ENCODE results near the gene CYREN.
"Not testable (repeated sequence)": the region's sequence is repeated elsewhere in the genome, so short reads cannot be mapped to it uniquely, and the experiment has no call there.

Gene CYREN

DNA sequence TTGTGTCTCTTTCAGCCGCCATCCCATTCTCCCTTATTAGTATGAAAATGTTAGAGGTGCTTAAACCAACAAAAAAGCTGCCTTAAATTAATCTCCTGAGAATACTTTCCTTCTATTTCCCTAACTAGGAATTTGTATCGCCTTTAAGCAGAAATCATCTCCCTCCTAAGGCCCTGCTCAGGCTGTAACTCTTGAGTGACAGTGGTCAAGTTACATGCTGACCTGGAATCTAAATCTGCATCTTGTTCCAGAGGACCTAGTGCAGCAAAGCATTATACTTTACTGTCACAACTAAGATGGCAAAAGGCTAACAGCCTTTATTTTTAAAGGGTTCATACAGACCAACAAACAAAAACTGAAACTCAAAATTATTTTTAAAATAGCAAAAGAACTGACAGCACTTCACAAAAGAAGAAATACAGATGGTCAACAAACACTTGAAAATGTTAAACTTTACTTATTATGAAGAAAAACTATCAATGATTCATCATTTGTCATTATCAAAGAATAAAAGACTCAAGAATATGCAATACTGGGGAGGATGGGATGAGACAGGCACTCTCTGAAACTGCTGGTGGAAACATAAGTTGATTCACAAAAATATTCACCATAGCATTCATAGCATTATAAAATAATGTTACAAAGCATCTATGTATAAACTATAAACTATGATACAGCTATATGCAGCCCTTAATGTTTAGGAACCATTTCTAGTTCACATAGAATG is 11.0 kb downstream of the CYREN start:
- DNase-seq (ENCODE audit: low read depth in 2 of 2) = no peak

DNA sequence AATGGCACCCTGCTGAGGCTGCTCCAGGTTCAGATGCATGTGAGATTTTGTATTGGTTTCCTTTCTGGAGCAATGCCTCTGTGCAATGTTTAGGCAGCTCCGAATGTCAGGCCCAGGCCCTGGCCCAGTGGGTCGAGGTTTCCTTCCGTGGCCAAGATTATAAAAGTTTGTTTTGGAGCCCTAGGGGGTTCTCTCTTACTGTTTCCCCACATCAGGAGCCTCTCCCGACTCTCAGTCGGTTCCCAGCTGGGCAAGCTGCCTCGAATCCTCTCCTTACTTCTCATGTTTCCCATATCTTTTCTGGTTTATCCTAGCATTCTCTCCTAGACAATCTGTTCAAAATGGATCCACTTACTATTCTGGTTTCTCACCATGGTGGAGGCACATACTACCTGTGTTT is 11.6 kb downstream of the CYREN start:
- no peak for DNase-seq (ENCODE audit: low read depth in 2 of 2)

DNA sequence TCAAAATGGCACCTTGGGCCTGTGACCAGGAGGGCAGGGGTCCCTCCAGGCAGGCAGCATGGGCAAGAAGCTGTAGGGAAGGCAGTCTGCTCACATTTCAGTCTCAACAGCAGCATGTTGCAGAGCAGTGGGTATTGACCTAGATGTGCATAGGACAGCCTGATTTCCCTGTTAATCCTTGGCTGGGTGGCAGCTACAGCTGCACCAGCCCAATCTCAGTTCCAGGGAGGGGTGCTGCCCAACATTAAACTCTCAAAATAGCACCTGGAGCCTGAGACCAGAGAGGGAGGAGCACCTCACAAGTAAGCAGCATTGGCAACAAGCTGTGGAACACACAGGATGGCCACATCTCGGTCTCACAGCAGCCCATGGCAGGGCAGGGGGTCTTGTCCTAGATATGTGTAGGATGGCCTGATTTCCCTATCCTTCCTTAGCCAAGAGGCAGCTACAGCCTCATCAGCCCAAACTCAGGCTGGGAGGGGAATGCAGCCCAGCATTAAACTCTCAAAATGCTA is 12.3 kb downstream of the CYREN start:
- no peak for DNase-seq (ENCODE audit: low read depth in 2 of 2)

DNA sequence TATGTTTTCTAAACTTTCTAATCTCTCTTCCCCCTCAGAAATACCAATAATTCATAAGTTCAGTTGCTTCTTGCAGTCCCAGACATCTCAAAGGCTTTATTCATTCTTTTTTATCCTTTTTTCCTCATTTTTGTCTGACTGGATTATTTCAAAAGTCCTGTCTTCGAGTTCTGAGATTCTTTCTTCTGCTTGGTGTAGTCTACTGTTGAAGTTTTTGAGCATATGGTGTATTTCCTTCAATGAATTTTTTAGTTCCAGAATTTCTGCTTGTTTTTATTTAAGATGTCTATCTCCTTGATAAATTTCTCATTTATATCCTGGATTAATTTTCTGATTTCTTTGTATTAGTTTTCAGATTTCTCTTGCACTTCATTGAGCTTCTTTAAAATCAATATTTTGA is 14.2 kb downstream of the CYREN start:
- DNase-seq (ENCODE audit: low read depth in 2 of 2) = no peak

DNA sequence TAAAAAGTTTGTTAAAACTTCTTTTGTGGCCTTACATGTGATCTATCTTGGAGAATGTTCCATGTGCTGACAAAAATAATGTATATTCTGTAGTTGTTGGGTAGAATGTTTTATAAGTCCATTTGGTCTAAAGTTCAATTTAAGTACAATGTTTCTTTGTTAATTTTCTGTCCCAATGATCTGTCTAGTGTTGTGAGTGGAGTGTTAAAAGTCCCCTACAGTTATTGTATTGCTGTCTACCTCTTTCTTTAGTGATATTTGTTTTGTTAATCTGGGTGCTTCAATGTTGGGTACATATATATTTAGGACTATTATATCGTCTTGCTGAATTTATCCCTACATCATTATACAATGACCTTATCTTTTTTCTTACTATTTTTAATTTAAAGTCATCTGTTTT is 15.8 kb downstream of the CYREN start:
- no peak for DNase-seq (ENCODE audit: low read depth in 2 of 2)

DNA sequence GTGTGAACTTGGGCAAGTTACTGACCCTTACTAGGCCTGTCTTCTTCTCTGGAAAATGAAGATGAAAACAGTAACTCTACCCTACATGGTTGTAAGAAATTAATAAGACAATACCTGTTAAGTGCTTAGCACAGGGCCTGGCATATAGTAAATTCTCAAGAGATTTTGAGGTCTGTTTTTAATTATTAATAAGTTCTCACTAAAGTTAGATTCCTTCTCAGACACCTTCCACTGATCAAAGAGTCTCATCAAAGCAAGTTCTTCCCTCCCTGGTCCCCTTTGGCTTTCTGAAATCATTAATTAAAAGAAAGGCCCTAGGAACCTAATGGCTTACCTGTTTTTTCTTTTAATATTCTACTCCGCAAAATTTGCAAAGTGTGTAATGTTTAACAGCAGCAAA is 18.1 kb downstream of the CYREN start:
- no peak for DNase-seq (ENCODE audit: low read depth in 2 of 2)

DNA sequence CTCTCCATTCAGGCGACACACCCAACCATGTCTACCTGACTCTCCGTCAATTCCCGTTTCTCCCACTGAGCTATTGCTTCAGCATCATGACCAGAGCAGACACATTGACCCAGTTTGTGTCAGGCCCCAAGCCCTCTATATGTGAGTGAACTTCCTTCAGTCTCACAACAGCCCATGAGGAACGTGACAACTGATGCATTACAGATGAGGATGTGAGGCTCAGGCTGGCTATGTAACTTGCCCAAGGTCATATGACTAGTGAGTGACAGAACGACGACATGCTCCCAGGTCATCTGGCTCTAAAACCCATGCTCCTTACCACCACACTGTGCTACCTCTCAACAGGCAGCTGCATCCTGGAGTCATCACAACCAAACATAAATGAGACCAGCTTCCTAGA is 19.0 kb downstream of the CYREN start:
- no peak for DNase-seq (ENCODE audit: low read depth in 2 of 2)

DNA sequence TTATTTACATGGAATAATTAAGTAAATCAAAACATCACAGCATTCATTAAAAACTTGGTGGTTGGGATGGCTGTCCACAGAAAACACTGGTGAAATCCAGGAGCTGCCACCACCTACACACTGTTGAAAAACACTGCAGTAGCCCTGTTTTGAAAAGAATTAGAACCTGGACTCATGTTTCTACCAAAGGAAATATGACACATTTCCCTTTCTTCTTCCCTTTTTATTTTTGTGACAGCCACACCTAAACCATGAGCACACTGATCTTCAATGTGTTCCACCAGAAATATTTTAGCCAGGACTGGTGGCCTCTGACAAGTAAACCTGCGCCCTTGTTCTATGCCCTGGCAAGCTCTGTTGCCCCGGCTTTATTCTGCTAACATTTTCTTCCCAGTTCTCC is 19.4 kb downstream of the CYREN start:
- DNase-seq (ENCODE audit: low read depth in 2 of 2) = no peak

DNA sequence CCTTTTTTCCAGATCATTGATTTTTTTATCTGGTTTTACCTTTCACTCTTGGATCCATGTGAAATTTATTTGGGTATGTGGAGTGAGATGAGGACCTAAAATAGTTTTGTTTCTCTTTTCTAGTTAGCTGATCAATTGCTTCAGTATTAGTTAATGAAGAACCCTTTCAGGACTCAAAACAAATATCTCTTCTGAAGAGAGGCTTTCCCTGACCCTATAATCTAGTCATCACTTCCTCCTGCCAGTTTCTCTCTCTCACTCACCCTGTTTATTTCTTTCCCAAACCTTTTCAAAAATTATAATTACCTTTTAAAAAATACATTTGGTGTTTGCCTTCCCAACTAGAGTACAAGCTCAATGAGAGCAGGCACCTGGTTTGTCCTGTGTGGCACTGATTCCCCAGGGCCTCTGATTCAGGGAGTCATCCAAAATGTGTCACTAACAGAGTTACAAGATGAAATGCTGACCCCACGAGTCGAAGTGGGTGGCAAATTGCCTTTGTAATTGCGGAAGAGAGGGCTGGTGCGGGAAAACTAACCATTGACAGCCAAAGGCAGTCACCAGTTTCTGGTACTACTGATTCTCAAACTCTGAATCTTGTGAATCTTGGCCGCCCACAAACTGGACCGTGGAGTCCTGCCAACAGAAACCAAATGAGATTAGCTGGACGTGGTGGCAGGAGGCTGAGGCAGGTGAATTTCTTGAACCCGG is 20.3 kb downstream of the CYREN start:
- DNase-seq (ENCODE audit: low read depth in 2 of 2) = no peak

DNA sequence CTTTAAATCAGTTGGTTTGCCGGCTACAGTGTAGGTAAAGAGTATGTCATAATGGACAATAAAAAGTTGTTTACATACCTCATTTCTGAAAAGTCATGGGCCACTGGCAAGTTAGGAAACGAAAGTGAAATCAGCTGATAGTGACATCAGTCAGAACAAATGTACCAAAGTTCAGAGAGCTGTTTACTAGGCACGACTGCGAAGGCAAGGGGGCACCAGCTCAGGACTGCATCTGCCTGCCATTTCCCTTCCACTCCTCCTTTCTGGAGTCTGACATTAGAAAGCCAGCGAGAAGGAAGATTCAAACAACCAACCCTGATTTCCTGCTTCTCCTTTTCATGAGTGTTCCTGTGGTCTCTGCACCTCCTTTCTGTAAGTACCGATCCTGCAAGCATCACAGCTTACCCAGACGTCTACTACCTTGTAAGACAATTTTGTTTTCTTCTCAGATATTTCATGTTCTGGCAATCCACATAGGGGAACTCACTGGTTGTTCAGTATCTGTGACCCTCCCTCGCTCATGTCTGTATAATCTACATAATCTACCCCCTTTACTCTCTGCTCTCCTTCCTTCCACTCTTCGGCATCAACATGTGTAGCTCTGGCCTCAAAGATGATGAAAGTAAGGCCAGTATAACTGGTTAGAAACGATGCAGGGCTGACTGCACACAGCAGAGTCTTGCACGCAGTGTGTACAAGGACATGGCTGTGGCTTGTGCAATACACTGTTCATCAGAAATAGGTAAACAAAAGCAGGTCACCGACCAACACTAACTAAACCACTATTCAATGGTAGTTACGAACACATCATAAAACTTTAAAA is 22.4 kb downstream of the CYREN start, which contains the start of gene TMEM140:
Gene TMEM140, plus strand, starts transcription at position 174 of the 823 bp plus-strand sequence. CDS start 16,370 bp downstream, outside the sequence.
- DNase-seq (ENCODE audit: low read depth in 2 of 2) = no peak

DNA sequence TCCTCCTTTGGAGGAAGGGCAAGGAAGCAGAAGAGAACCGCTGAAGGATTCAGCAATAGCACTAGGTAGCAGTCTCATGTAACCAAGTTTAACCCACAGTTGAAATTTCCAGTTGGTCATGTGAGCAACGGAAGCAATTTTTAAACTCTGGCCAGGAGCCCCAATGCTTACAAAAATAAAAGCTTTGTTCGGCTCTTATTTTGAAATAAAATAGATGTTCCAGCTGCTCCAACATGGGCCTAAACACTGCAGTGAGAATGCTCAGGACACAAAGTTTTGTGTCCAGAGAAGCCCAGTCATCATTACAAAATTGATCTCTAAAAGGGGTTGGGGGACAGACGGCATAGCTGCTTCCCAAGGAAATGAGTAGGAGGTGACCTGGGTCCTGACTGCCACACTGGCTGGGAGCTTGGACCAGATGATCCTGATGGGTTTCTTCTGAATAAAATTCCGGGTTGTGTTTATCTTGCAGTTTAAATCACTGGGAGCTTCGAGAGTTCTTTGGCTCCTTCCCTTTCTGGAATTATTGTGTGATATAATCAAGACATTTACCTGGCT is 23.1 kb downstream of the CYREN start:
- no peak for DNase-seq (ENCODE audit: low read depth in 2 of 2)

DNA sequence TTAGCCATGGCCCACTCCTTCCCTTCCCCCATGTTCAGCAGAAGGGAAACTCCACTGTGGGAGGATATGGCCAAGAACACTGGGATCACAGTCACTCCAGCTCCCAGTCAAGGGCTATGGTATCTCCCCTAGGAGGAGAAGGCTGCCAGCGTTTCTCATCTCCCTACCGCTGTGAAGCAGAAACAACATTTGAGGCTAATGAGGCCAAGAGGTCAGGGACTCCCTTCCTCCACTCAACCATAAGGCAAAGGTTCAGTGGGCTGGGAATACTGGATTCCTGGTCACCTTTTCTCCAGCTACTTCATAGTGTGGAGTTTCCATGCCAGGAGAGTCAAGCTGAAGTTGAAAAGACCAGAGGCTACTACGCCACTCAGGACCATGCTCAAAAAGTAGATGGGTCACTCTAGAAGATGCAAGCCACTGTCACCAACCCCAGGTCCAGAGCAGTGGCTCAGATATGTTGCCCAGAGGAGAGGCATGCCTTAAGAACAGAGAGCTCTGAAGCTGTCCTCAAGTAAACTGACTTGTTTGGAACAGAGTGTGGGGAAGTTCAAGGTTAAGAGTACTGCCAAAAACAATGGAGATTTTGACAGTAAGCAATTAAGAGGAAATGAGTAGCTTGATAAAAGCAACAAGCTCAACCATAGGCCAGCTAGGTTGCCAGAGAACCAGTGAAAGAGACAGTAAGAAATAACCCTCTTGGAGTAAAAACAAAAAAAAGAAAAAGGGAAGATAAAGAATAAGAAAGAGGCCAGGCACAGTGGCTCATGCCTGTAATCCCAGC is 26.4 kb downstream of the CYREN start:
- no peak for DNase-seq (ENCODE audit: low read depth in 2 of 2)

DNA sequence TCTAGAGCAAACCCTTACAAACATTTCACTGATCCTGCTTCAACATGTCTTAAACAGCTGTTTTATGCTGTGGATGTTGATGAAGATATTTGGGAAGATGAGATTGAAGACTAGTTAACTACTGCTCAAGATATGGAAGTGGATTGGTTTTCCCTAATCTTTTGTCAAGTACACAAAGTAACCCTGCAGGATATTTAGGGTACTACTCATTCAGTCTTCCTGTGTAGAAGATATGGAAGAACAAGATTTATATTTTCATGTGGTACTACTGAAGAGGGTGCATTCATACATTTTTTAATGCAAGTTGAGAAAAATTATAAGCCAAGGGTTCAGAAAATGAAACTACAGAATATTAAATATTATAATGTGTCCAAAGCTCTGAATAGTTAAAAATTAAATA is 40.9 kb downstream of the CYREN start:
- no peak for DNase-seq (ENCODE audit: low read depth in 2 of 2)

DNA sequence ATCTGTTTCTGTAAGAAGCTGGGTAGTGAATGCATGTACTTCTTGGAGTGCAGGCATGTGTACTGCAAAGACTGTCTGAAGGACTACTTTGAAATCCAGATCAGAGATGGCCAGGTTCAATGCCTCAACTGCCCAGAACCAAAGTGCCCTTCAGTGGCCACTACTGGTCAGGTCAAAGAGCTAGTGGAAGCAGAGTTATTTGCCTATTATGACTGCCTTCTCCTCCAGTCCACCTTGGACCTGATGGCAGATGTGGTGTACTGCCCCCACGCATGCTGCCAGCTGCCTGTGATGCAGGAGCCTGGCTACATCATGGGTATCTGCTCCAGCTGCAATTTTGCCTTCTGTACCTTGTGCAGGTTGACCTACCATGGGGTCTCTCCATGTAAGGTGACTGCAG is 41.6 kb downstream of the CYREN start:
- DNase-seq (ENCODE audit: low read depth in 2 of 2) = no peak

DNA sequence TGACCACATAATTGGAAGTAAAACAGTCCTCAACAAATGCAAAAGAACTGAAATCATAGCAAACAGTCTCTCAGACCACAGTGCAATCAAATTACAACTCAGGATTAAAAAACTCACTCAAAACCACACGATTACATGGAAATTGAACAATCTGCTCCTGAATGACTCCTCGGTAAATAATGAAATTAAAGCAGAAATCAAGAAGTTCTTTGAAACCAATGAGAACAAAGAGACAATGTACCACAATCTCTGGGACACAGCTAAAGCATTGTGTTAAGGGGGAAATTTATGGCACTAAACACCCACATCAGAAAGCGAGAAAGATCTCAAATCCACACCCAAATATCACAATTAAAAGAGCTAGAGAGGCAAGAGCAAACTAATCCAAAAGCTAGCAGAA is 45.9 kb downstream of the CYREN start:
- DNase-seq (ENCODE audit: low read depth in 2 of 2) = not testable (repeated sequence)

DNA sequence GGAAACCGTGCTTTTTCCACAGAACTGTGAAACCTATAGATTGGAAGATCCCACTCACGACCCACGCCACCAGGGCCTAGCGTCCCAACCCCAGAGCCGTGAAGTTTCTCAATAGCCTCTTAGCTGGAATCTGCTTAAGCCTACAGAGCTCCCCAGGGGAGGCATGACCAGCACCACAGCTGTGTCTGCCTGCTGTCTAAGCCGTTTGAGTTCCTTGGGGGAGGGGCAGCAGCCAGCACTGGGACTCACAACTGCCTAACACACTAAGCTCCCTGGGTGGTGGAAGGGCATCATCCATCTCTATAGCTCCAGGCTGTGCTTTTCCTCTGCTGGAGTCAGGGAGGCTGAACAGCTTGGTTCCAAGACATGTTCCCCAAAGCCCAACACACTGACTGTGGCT is 48.6 kb downstream of the CYREN start:
- no peak for DNase-seq (ENCODE audit: low read depth in 2 of 2)

DNA sequence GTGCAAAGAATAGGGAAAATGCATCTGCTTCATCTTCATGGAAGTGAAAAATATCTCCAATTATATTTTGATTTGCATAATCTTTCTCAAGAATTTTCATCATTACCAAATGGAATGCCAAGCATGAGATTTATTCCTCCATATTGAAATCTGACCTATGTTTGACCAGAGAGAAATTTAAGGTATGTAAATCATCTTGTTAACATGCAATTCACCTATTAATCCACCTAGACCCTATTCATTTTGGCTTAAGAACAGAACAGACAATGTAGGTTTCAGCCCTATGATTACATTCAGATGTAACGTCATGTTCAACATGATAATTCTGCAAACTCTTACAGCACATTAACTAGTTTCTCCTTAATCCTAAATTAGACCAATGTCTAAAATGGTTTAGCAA is 53.4 kb downstream of the CYREN start:
- DNase-seq (ENCODE audit: low read depth in 2 of 2) = no peak
